ENCODE results near the gene TFCP2.

Gene TFCP2

DNA sequence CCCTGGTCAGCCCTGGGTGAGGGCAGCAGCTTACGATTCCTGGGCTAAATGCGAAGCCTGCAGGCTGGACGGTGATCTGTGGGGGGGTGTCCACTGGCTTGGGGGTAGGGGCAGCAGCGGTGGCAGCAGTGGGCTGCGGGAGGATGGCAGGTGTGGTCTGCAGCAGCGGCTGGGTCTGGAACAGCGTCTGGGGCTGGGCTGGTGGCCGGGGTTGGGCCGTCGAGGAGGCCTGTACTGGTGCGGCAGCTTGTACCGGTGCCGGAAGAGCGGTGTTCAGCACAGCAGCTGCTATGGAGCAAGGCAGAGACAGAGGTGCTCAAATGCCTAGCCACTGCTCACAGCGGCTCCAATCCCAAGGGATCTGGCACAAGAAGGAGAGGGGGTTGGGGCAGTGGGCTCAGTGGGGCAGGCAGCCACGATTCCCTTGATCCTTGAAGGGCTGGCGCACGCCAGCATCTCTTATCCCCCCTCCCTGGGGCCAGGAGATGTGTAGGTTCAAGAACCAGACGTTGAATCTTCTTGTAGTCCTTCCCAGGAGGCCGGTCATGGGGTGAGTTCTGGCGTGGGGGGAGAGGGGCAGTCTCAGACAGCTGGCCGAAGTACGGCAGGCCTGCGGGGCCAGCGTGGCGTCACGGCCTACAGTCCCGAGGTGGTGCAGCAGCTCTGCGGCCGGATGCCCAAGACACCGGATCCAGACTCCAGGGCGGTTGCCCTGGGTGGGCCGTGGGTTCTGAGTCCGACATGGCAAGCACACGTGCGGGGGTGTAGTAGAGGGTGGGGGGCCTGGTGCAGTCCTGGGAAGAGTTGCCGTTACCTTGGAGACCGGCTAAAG, 25.0 kb upstream of the TFCP2 start:
- TF ChIP-seq, protein P1, sequence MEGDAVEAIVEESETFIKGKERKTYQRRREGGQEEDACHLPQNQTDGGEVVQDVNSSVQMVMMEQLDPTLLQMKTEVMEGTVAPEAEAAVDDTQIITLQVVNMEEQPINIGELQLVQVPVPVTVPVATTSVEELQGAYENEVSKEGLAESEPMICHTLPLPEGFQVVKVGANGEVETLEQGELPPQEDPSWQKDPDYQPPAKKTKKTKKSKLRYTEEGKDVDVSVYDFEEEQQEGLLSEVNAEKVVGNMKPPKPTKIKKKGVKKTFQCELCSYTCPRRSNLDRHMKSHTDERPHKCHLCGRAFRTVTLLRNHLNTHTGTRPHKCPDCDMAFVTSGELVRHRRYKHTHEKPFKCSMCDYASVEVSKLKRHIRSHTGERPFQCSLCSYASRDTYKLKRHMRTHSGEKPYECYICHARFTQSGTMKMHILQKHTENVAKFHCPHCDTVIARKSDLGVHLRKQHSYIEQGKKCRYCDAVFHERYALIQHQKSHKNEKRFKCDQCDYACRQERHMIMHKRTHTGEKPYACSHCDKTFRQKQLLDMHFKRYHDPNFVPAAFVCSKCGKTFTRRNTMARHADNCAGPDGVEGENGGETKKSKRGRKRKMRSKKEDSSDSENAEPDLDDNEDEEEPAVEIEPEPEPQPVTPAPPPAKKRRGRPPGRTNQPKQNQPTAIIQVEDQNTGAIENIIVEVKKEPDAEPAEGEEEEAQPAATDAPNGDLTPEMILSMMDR (IDR thresholded peaks at IDR 0.05; ENCODE audit: low read depth, low read length): no peak
- DNase-seq (ENCODE audit: low read depth in 2 of 2): no peak
- no peak overlapping the region for H3K4me3 ChIP-seq (replicated peaks in 1 of 2; ENCODE audit: low read depth in 2 of 2, low read length in 2 of 2)

DNA sequence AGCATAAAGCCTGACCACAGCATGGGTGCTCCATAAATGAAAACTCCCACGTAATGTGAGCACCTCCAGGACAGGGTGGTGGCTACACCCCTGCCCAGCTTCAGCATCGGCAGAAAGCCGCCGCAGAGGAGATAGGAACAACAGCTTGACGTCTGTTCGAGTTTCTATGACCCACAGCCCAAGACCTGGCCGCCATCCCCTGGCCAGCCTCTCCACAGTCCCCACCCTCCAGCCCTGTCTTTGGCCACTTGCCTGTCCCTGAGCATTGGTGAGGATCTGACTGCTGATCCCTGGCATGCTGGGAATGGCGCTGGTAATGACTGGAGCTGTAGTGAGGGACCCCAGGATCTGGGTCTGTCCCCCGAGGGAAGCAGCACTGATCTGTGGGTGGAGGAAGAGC, 23.6 kb upstream of the TFCP2 start:
- TF ChIP-seq, protein P1 (IDR thresholded peaks at IDR 0.05; ENCODE audit: low read depth, low read length): no peak
- no peak for DNase-seq (ENCODE audit: low read depth in 2 of 2)
- H3K4me3 ChIP-seq (replicated peaks in 1 of 2; ENCODE audit: low read depth in 2 of 2, low read length in 2 of 2): no peak overlapping the region

DNA sequence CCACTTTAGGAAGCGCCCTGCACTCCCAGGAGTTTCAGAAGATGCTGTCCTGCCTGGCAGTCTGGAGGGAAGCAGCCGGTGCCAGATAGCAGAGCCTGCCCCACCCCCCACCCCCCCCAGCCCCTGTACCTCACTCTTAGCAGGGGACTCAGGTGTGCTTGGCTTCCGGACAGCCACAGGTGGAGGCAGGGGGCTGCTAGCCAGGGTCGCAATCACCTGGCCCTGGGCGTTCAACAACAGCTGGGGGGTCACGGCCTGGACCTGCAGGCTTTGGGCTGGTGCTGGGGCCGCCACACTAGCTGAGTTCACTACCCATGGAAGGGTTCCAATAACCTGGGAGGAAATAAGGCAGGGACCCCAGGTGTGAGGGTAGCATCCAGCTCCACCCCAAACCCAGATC, 22.9 kb upstream of the TFCP2 start:
- TF ChIP-seq, protein P1 (IDR thresholded peaks at IDR 0.05; ENCODE audit: low read depth, low read length): no peak
- H3K4me3 ChIP-seq (replicated peaks in 1 of 2; ENCODE audit: low read depth in 2 of 2, low read length in 2 of 2): no peak overlapping the region
- no peak for DNase-seq (ENCODE audit: low read depth in 2 of 2)

DNA sequence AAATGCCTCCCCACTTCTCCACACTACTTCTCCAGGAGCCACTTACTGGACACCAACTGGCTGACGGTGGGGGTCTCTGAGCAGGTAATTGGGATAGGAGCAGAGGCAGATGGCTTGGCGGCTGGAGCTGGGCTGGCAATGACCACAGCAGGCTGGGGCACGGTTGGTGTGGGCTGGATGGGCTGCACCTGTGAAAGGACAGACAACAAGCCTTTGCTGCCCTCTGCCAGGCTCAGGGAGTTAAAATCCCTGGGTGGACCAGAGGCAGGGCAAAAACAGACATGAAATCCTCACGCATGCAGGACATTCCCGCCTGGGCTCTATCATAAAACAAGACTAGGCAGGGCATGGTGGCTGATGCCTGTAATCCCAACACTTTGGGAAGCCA, 19.3 kb upstream of the TFCP2 start:
- no peak overlapping the region for H3K4me3 ChIP-seq (replicated peaks in 1 of 2; ENCODE audit: low read depth in 2 of 2, low read length in 2 of 2)
- DNase-seq (ENCODE audit: low read depth in 2 of 2): no peak
- TF ChIP-seq, protein P1 (IDR thresholded peaks at IDR 0.05; ENCODE audit: low read depth, low read length): no peak

DNA sequence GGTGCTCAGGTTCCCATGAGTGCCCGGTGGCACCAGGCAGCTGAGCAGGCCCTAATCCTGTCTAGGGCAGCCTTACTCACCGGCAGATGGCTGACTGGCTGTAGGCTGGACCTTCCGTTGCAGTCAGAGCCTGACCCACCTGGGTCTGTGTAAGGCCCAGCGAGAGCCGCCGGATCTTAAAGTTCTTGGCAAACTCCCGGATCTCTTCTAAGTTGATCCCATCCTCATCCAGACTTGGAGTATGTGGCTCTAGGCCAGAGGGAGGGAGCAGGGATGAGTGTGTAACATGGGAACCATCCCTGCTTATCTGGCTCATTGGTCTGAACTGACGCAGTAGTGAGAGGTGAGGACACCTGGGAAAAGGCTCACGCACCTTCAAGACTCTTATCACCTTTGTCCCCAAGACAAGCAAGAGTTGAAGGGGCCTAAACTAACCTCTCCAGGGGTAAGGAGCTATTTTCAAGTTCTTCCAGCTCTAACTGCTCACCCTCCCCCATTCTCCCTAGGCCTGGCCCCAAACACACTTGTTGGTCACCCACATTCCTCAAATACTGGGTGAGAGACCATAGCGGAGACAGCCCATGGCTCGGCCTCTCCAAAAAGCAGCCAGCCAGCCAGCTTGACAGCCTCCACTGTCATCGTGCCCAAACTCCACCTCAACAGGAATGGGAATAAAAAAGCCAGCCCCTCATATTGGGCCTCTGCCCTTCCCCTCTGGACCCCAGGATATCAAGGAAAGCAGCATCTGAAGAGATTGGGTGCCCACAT, 18.8 kb upstream of the TFCP2 start:
- TF ChIP-seq, protein P1 (IDR thresholded peaks at IDR 0.05; ENCODE audit: low read depth, low read length): no peak
- no peak overlapping the region for H3K4me3 ChIP-seq (replicated peaks in 1 of 2; ENCODE audit: low read depth in 2 of 2, low read length in 2 of 2)
- DNase-seq (ENCODE audit: low read depth in 2 of 2): no peak

DNA sequence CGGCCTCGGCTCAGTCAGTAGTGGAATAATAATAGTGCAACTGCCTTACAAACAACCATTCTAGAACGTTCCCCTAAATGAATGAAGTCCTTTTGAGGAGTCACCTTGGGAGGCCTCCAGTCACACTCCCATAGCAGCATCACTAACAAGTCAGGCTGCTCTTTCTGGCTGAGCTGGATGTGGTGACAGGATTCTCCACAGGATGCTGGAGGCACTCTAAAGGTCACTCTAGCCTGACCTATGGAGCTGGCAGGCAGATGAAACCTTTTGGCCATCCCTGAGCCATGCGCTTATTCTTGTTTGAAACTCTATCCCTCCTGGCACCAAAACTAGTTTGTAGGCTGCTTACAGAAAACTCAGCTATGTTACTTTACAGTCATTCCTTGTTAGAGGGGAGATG, 17.9 kb upstream of the TFCP2 start:
- DNase-seq (ENCODE audit: low read depth in 2 of 2): no peak
- TF ChIP-seq, protein P1 (IDR thresholded peaks at IDR 0.05; ENCODE audit: low read depth, low read length): no peak
- H3K4me3 ChIP-seq (replicated peaks in 1 of 2; ENCODE audit: low read depth in 2 of 2, low read length in 2 of 2): no peak overlapping the region

Data from cardiac fibroblast (primary cell).